GM06990 (cell line): ENCODE measurements around the gene ZNF628.
"Not testable (repeated sequence)": the region's sequence is repeated elsewhere in the genome, so short reads cannot be mapped to it uniquely, and the experiment has no call there.

Experiments
- DNase-seq: peaks from one replicate; pipeline ENCODE4 v3.0.0-alpha.2; 2011; ENCODE audit not compliant: insufficient read length; ENCODE audit errors: extremely low read depth
- H3K27me3 ChIP-seq: replicated peaks from 2 replicates; pipeline ENCODE4 v1.6.0; 2011; ENCODE audit warnings: low read length; ENCODE audit not compliant: control insufficient read depth, insufficient read depth
- H3K36me3 ChIP-seq: 2 replicates; pipeline ENCODE4 v1.5.1; 2011; ENCODE audit warnings: low read length; ENCODE audit not compliant: control insufficient read depth, insufficient read depth
- H3K4me3 ChIP-seq: replicated peaks from 2 replicates; pipeline ENCODE4 v1.5.1; 2011; ENCODE audit warnings: low read depth, mild to moderate bottlenecking, control low read depth, low read length
- CTCF ChIP-seq: IDR thresholded peaks from 2 replicates; pipeline ENCODE4 v1.5.1; 2011; ENCODE audit warnings: low read length, control low read depth, mild to moderate bottlenecking, inconsistent platforms; ENCODE audit not compliant: insufficient read depth, poor library complexity, severe bottlenecking

Gene ZNF628

GRCh38 chr19:55492362-55492944 is 16.0 kb downstream of the ZNF628 start:
- no peak for TF ChIP-seq CTCF
- DNase-seq: no peak
- no peaks in the 10 kb centered on the region; the same call in 1 of the 2 replicates for H3K27me3 ChIP-seq

DNA sequence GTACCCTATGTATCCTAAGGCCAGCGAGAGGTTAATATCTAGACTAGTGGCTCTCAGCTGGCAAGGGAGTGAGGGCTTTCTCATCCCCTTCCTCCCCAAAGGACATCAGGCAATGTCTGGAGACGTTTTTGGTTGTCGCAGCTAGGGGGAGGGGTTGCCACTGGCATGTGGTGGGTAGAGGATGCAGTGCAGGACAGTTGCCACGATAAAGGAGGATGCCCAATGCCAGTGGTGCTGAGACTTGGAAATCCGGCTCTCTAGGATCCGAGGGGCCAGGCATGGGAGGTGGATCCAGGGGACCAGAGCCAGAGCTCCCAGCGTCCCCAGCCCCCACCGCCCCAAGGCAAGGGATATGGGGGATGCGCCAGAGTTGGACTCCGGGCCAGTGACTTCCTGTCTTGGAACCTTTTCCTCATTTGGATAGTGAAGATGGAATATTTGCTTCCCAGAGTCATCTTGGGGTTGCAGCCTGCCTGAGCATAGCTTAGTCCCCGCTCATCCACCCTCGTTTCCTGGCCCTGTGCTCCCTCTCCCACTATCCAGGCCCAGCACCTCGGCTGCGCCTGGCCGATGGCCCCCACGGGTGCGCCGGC is 16.7 kb downstream of the ZNF628 start:
- Histone ChIP-seq H3K27me3 (no peaks in the 10 kb centered on the region; the same call in 1 of the 2 replicates), H3K36me3 (no peaks in the 10 kb centered on the region), H3K4me3 (no peak overlapping the region)
- no peak for DNase-seq
- TF ChIP-seq CTCF: no peak

More at GRCh38 chr19:55492362-55492944, 16.0 kb downstream of the ZNF628 start:
- Histone ChIP-seq H3K4me3 (no peak overlapping the region), H3K36me3 (no peaks in the 10 kb centered on the region)

DNA sequence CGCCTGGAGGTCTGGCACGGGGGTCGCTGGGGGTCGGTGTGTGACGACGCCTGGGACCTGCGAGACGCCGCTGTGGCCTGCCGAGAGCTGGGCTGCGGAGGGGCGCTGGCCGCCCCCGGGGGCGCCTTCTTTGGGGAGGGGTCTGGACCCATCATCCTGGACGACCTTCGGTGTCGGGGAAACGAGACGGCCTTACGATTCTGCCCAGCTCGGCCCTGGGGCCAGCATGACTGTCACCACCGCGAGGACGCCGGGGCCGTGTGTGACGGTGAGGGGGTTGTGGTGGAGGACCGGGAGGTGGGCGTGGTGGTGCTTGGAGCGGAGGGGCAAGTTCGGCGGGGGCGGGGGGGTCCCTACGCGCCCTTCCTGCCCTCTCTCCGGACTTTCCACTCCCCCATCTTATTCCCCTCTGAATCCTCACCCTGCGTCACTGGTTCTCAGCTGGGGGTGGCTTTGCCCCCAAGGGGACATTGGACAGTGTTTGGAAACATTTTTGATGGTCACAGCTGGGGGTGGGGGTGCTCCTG is 17.3 kb downstream of the ZNF628 start:
- TF ChIP-seq CTCF: no peak
- Histone ChIP-seq H3K36me3 (no peaks in the 10 kb centered on the region), H3K4me3 (no peak overlapping the region), H3K27me3 (no peaks in the 10 kb centered on the region; the same call in 1 of the 2 replicates)
- no peak for DNase-seq

DNA sequence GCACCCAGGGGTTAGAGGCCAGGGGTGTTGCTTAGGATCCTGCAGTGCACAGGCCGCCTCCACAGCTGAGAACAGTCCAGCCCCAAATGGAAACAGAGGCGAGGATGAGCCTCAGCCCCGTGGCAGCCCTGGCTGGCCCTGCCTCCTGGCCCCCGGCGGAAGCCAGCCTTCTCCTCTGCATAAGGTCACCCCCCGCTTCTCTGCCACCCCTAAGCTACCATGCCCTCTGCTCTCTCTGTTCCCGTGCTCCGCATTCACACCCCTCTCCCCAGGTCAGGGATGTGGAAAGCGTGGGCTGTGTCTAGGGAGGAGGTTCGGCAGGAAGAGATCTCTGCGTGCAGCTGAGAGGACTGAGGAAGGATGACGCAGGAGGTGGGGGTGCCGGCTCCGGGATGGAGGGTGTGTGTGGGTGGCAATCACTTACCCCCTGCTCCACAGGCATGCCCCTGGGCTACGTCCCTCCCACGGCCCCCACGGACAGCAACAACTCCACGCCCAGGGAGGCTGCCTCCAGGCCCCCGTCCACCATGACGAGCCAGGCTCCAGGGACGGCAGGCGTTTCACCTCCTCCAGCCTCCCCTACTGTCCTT is 17.9 kb downstream of the ZNF628 start:
- DNase-seq: no peak
- TF ChIP-seq CTCF: no peak
- no peaks in the 10 kb centered on the region; the same call in 1 of the 2 replicates for H3K27me3 ChIP-seq
- no peak overlapping the region for H3K4me3 ChIP-seq
- no peaks in the 10 kb centered on the region for H3K36me3 ChIP-seq

DNA sequence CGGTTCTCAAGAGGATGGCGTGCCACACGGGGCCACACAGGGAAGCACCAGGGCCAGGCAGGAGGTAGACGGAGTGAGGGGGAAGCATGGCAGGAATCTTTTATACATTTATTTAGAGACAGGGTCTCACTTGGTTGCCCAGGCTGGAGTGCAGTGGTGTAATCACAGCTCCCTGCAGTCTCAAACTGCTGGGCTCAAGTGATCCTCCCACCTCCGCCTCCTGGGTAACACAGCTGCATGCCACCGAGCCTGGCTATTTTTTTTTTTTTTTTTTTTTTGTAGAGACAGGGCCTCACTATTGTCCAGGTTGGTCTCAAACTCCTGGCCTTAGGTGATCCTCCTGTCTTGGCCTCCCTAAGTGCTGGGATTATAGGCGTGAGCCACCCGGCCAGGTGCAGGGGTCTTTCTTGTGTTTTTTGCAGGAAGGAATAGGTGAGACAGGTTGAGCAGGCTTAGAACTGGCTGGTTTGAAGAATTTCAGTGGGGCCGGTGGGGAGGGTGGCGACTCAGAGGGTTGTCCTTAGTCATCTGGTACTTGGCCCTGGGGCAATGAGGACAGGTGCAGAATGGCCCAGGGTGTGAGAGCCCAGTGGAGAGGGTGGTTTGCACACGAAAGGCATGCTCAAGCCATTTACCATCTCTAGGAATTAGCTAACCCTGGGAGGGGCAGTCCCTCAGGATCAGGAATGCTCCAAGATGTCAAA is 19.4 kb downstream of the ZNF628 start:
- no peak for DNase-seq
- no peaks in the 10 kb centered on the region for H3K36me3 ChIP-seq
- H3K27me3 ChIP-seq: no peaks in the 10 kb centered on the region; the same call in 1 of the 2 replicates
- no peak for TF ChIP-seq CTCF
- no peak overlapping the region for H3K4me3 ChIP-seq

DNA sequence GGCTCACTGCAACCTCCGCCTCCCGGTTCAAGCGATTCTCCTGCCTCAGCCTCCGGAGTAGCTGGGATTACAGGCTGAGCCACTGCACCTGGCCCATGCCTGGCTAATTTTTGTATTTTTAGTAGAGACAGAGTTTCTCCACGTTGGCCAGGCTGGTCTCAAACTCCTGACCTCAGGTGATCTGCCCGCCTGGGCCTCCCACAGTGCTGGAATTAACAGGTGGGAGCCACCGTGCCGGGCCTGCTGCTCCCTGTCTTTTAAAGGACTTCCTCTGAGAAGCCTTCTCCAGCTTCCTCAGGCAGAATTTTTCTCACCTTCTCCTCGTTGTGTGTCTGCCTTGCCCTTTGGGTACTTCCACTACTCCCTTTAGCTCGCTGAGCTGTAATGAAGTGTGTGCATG is 20.4 kb downstream of the ZNF628 start:
- H3K27me3 ChIP-seq, H3K4me3 ChIP-seq, DNase-seq, H3K36me3 ChIP-seq: not testable (repeated sequence)
